ENCODE results near the gene SYP. TPM values are rescaled to one million over a fixed set of nuclear protein-coding genes. Genes with fewer than 3 reads are reported as not detected.

Gene SYP
- total and polyA plus RNA-seq, 7 donors: 1.2 to 20.2 (median 8.0) TPM

DNA sequence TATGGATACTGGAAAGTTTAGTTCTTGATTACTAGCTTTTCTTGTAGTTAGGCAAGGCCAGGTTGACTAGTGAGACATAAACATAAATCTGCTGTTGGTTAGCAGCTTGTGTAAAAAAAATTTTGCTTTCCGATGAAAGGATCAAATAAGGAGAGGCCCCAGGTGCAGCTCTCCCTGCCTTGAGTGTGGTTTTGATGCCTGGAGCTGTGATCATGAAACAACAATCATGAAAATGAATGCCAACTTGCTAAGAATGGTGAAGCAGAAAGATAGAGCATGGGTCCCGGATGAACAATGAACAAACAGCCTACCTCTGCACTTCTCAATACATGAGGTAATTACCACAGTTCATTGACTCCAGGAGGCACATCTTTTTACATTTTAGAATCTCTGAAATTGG lies 14.4 kb upstream of the SYP start:
- TF ChIP-seq EP300 (IDR thresholded peaks at IDR 0.05) (no peak), POLR2A (IDR thresholded peaks at IDR 0.05) (no peak), POLR2AphosphoS5 (IDR thresholded peaks at IDR 0.05) (no peak)
- TF ChIP-seq, protein P1, sequence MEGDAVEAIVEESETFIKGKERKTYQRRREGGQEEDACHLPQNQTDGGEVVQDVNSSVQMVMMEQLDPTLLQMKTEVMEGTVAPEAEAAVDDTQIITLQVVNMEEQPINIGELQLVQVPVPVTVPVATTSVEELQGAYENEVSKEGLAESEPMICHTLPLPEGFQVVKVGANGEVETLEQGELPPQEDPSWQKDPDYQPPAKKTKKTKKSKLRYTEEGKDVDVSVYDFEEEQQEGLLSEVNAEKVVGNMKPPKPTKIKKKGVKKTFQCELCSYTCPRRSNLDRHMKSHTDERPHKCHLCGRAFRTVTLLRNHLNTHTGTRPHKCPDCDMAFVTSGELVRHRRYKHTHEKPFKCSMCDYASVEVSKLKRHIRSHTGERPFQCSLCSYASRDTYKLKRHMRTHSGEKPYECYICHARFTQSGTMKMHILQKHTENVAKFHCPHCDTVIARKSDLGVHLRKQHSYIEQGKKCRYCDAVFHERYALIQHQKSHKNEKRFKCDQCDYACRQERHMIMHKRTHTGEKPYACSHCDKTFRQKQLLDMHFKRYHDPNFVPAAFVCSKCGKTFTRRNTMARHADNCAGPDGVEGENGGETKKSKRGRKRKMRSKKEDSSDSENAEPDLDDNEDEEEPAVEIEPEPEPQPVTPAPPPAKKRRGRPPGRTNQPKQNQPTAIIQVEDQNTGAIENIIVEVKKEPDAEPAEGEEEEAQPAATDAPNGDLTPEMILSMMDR (IDR thresholded peaks at IDR 0.05): no peak
- DNase-seq: no peak
- Histone ChIP-seq H3K9me3 (no peaks in the 10 kb centered on the region), H3K27ac (no peak overlapping the region), H3K36me3 (no peaks in the 10 kb centered on the region), H3K4me3 (no peak overlapping the region), H3K4me1 (no peaks in the 10 kb centered on the region), H3K27me3 (no peaks in the 10 kb centered on the region)
- intact Hi-C loops (cut with DNase I): no loop called here
- WGBS, 2 donors: 75 to 85% methylated on average over 2 of the region's 2 CpGs

DNA sequence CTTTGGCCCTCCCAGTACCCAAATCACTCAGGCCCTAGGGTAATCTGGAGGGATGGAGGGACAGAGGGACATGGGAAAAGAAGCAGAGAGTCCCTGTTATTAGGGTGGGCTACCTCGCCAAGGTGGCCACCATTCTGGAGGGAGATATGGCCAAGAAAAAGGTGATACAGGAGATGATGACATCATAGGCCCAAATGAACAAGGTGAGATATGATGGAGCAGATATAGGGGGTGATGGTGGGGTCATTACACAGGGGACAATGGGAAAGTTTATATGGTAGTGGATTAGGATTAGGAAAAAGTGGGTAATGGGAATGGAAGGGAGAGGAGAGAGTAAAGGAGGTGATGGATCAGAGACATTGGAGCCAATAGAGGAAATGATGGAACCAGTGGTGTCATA lies 12.9 kb upstream of the SYP start:
- Histone ChIP-seq H3K4me1 (no peaks in the 10 kb centered on the region), H3K4me3 (no peak overlapping the region), H3K27ac (no peak overlapping the region), H3K9me3 (no peaks in the 10 kb centered on the region), H3K36me3 (no peaks in the 10 kb centered on the region), H3K27me3 (no peaks in the 10 kb centered on the region)
- intact Hi-C loops (cut with DNase I): no loop called here
- DNase-seq: no peak
- no peak for TF ChIP-seq POLR2AphosphoS5 (IDR thresholded peaks at IDR 0.05)
- no peak for TF ChIP-seq POLR2A (IDR thresholded peaks at IDR 0.05)
- TF ChIP-seq EP300 (IDR thresholded peaks at IDR 0.05): no peak
- TF ChIP-seq, protein P1 (IDR thresholded peaks at IDR 0.05): no peak
- WGBS, 2 donors: 83 to 84% methylated on average over 1 of the region's 1 CpG

DNA sequence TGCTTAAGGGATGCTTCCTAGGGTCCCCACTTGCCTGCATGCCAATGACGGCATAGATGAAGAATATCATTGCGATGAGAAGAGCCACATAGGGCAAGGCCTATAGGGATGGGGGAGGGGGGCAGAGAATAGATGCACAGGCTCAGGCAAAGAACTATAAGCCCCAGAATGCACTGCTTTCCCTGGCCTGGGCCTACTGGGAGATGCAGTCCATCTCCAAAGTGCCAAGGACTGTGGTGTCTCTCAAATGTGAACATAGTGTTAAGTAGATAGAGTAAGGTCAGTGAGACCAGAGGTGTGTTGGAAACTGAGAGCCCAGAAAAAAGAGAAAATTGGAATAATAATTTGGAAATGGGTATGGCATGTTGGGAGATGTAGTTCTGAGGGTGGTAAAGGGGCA lies 12.2 kb upstream of the SYP start:
- intact Hi-C loops (cut with DNase I): no loop called here
- TF ChIP-seq EP300 (IDR thresholded peaks at IDR 0.05) (no peak), POLR2AphosphoS5 (IDR thresholded peaks at IDR 0.05) (no peak), POLR2A (IDR thresholded peaks at IDR 0.05) (no peak)
- TF ChIP-seq, protein P1 (IDR thresholded peaks at IDR 0.05): no peak
- Histone ChIP-seq H3K4me3 (no peak overlapping the region), H3K27me3 (no peaks in the 10 kb centered on the region), H3K9me3 (no peaks in the 10 kb centered on the region), H3K4me1 (no peaks in the 10 kb centered on the region), H3K36me3 (no peaks in the 10 kb centered on the region), H3K27ac (no peak overlapping the region)
- DNase-seq: no peak
- WGBS, 2 donors: 89 to 93% methylated on average over 2 of the region's 2 CpGs

DNA sequence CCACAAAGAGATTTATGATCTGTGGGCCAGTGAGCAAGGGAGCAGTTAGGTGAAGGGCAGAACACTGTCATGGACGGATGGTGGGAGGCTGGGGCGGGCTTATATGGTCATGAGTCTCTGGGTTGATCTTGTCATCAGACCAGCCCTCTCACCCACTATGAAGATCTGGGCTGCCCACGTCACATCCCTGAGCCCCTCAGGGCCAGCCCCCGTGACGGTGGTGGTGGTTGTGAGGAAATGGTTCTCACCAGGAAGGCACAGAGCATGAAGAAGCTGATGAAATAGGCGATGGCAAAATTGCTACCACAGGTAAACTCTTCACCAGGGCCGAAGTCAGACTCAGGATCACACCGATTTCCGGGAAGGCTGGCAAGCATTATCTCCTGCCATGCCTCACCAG lies 11.1 kb upstream of the SYP start:
- Histone ChIP-seq H3K4me1 (no peaks in the 10 kb centered on the region), H3K4me3 (no peak overlapping the region), H3K36me3 (no peaks in the 10 kb centered on the region), H3K27me3 (no peaks in the 10 kb centered on the region), H3K9me3 (no peaks in the 10 kb centered on the region), H3K27ac (no peak overlapping the region)
- no peak for DNase-seq
- TF ChIP-seq, protein P1 (IDR thresholded peaks at IDR 0.05): no peak
- TF ChIP-seq POLR2A (IDR thresholded peaks at IDR 0.05): no peak
- TF ChIP-seq POLR2AphosphoS5 (IDR thresholded peaks at IDR 0.05): no peak
- no peak for TF ChIP-seq EP300 (IDR thresholded peaks at IDR 0.05)
- intact Hi-C loops (cut with DNase I): no loop called here
- WGBS, 2 donors: 87 to 88% methylated on average over 9 of the region's 9 CpGs

DNA sequence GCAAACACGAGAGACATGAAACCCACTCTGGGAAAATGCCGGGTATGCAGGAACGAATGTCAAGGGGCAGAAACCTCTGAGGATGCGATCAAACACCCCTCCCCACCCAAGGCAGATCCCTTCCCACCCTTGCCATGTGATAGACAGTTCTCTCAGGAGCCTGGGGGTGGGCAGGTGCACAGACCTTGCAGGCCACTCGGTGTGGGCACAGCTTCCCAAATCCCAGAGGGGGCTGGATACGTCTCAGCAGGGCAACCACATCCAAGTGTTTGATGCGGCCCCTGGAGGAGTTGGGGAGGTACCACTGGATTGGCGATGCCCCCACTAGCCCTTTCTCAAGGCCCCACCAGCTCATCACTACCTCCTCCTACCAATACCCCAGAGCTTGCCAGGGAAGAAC lies 10.4 kb upstream of the SYP start:
- no peak for DNase-seq
- Histone ChIP-seq H3K4me1 (no peaks in the 10 kb centered on the region), H3K27ac (no peak overlapping the region), H3K4me3 (no peak overlapping the region), H3K9me3 (no peaks in the 10 kb centered on the region), H3K36me3 (no peaks in the 10 kb centered on the region), H3K27me3 (no peaks in the 10 kb centered on the region)
- intact Hi-C loops (cut with DNase I): no loop called here
- 79 to 88% methylated on average over 8 of the region's 8 CpGs for WGBS, 2 donors
- TF ChIP-seq POLR2A (IDR thresholded peaks at IDR 0.05): no peak
- TF ChIP-seq POLR2AphosphoS5 (IDR thresholded peaks at IDR 0.05): no peak
- TF ChIP-seq, protein P1 (IDR thresholded peaks at IDR 0.05): no peak
- no peak for TF ChIP-seq EP300 (IDR thresholded peaks at IDR 0.05)

Data from sigmoid colon (tissue), 7 donors.